Activated CD4-positive, alpha-beta T cell treated with anti-CD3 and anti-CD28 coated beads, Interleukin-2, amount 10 ng/mL, durations not matched to agents 7 days and 5 days (primary cell): ENCODE measurements around the gene MALL. TPM values are rescaled to one million over a fixed set of nuclear protein-coding genes. Genes with fewer than 3 reads are reported as not detected.
"Not testable (repeated sequence)": the region's sequence is repeated elsewhere in the genome, so short reads cannot be mapped to it uniquely, and the experiment has no call there.

Source experiments
- CTCF ChIA-PET: fragments of 350-600 bp; sonication (Branson Sonifier 250); formaldehyde crosslinking; loops from one replicate; lab custom pipeline; 2021; ENCODE audit warnings: antibody characterized with exemption; lab: Charles Lee
- POLR2A ChIA-PET: fragments of 350-600 bp; sonication (Branson Sonifier 250); formaldehyde crosslinking; loops from one replicate; lab custom pipeline; 2021; ENCODE audit warnings: antibody characterized with exemption; lab: Charles Lee
- DNase-seq: peaks from one replicate; pipeline ENCODE4 v3.0.0-alpha.2; 2020
- H3K27ac Mint-ChIP-seq: one replicate; pipeline ENCODE4 v1.8.0; 2021; ENCODE audit warnings: mild to moderate bottlenecking, moderate library complexity, mixed read lengths
- H3K27me3 Mint-ChIP-seq: one replicate; pipeline ENCODE4 v1.8.0; 2021; ENCODE audit warnings: mixed read lengths
- H3K36me3 Mint-ChIP-seq: one replicate; pipeline ENCODE4 v1.8.0; 2021; ENCODE audit warnings: low read depth, mixed read lengths
- H3K4me1 Mint-ChIP-seq: one replicate; pipeline ENCODE4 v1.8.0; 2021; ENCODE audit warnings: mixed read lengths
- H3K4me3 Mint-ChIP-seq: one replicate; pipeline ENCODE4 v1.8.0; 2021; ENCODE audit warnings: mild to moderate bottlenecking, moderate library complexity, mixed read lengths
- H3K9me3 Mint-ChIP-seq: one replicate; pipeline ENCODE4 v1.8.0; 2021; ENCODE audit warnings: mixed read lengths
- microRNA-seq: library from miRNA; unstranded; fragments of <30 nt; microRNA quantifications from one replicate; pipeline ENCODE4 v1.2.0, GENCODE V29; 2021; ENCODE audit warnings: borderline microRNAs expressed, borderline replicate concordance
- total RNA-seq, 2 experiments: library from RNA; stranded (reverse); gene quantifications; one replicate each; pipeline ENCODE4 v1.2.3, GENCODE V29; 2021

The MALL gene
- total RNA-seq, 2 experiments from 2014 or later, result 0.19 TPM; not detected in 1

- H3K4me1 Mint-ChIP-seq, CTCF ChIA-PET, H3K27ac Mint-ChIP-seq, H3K27me3 Mint-ChIP-seq, H3K36me3 Mint-ChIP-seq, DNase-seq, H3K4me3 Mint-ChIP-seq, H3K9me3 Mint-ChIP-seq, POLR2A ChIA-PET: not testable (repeated sequence)
These were observed 67.1 kb downstream of the MALL start for GRCh38 chr2:110048255-110049197.

- H3K9me3 Mint-ChIP-seq, DNase-seq, H3K27ac Mint-ChIP-seq, CTCF ChIA-PET, H3K27me3 Mint-ChIP-seq, POLR2A ChIA-PET, H3K4me3 Mint-ChIP-seq, H3K36me3 Mint-ChIP-seq, H3K4me1 Mint-ChIP-seq: not testable (repeated sequence)
These were observed 68.4 kb downstream of the MALL start for GRCh38 chr2:110047225-110047624.

- H3K27me3 Mint-ChIP-seq, H3K27ac Mint-ChIP-seq, H3K4me3 Mint-ChIP-seq, H3K9me3 Mint-ChIP-seq, H3K4me1 Mint-ChIP-seq, CTCF ChIA-PET, H3K36me3 Mint-ChIP-seq, DNase-seq, POLR2A ChIA-PET: not testable (repeated sequence)
These were observed 73.5 kb downstream of the MALL start for GRCh38 chr2:110041941-110042660.

DNA sequence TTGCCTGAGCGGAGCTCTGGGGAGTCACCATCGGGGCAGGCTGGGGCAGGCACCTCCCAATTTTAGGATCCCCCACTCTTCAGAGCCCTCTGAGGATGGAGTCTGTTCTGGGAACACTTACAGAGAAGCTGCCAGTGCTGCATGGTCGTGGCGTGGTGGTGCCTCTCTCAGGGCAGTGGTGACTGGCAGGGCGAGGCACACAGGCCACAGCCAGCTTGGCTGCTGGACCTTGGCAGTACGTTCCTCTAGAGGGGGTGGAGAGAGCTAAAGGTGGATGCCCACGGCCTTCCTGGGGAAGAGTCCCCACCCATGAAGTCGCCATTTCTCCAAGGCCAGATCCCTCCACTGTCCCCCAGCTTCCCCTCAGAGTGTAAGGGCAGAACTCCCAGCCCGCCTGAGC lies 78.3 kb downstream of the MALL start:
- H3K27ac Mint-ChIP-seq, H3K4me1 Mint-ChIP-seq, POLR2A ChIA-PET, H3K36me3 Mint-ChIP-seq, H3K4me3 Mint-ChIP-seq, DNase-seq, CTCF ChIA-PET, H3K9me3 Mint-ChIP-seq, H3K27me3 Mint-ChIP-seq: not testable (repeated sequence)

GRCh38 chr2:110035384-110035783 lies 80.2 kb downstream of the MALL start:
- DNase-seq, H3K9me3 Mint-ChIP-seq, H3K36me3 Mint-ChIP-seq, H3K27me3 Mint-ChIP-seq, H3K27ac Mint-ChIP-seq, H3K4me3 Mint-ChIP-seq, POLR2A ChIA-PET, CTCF ChIA-PET, H3K4me1 Mint-ChIP-seq: not testable (repeated sequence)

DNA sequence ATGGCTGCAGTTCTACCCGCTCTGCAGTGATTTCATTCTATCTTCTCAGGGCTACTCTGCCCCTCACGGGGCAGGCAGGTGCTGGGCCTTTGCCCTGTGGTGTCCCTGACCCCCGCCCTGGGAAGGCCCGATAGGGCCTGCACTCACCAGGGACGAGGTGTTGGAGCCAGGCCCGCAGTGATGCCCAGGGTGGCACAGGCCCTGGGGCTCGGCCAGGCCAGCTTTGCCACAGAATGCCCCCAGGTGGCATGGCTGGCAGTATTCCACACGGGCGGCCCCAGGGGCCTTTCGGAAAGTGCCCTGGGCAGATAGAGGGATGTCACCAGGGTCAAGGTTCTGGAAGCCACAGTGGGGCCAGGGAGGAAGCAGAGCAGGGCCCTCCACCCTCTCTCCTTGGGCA lies 80.7 kb downstream of the MALL start:
- H3K4me1 Mint-ChIP-seq, result not testable (repeated sequence)

More for the DNA sequence above, 80.7 kb downstream of the MALL start:
- H3K4me3 Mint-ChIP-seq, DNase-seq, H3K36me3 Mint-ChIP-seq, POLR2A ChIA-PET, CTCF ChIA-PET, H3K27ac Mint-ChIP-seq, H3K9me3 Mint-ChIP-seq, H3K27me3 Mint-ChIP-seq: not testable (repeated sequence)

Small RNA genes lying within 50 kb of the gene (microRNA-seq; reads per million reads assigned to microRNA genes)
- gene MIR4267 (not detected), gene MIR4436B1 (not detected)

Other genes starting within 250 kb of the MALL start
- gene LIMS3, start 217.1 kb downstream of the MALL start, total RNA-seq, result not detected
- gene NPHP1, start 89.2 kb upstream of the MALL start, total RNA-seq, result under 1 TPM; 0.17 to 0.27 TPM
- gene MTLN, start 96.7 kb upstream of the MALL start, total RNA-seq, result 10 to 100 TPM; 32.2 to 35.2 TPM